ENCODE measurements around the gene PPP1R12C. TPM values are rescaled to one million over a fixed set of nuclear protein-coding genes. Genes with fewer than 3 reads are reported as not detected.
A peak's percentile ranks its signal among the peaks of the same experiment; 100 is the strongest.

Gene PPP1R12C
- total RNA-seq, 4 donors from 2014 or later = 113 to 270 (median 180) TPM

- Histone ChIP-seq H3K36me3 (no peaks in the 10 kb centered on the region), H3K27ac (no peak overlapping the region), H3K4me1 (peaks cover 0 to 32% (median 0%) of the 10 kb centered on the region in 4 donors), H3K4me3 (no peak overlapping the region), H3K9me3 (no peaks in the 10 kb centered on the region), H3K27me3 (peaks cover 0 to 99% of the 10 kb centered on the region in 2 donors)
- DNase-seq (ENCODE audit: low spot score in 2 of 2) = no peak
- TF ChIP-seq EP300 (IDR thresholded peaks at IDR 0.05) = no peak
- TF ChIP-seq POLR2A (IDR thresholded peaks at IDR 0.05) = no peak
- no peak for TF ChIP-seq CTCF (IDR thresholded peaks at IDR 0.05)
- WGBS, 2 donors = 17 to 22% methylated on average over 15 to 18 of the region's 32 CpGs
Observed at GRCh38 chr19:55160986-55161365, 43.5 kb upstream of the PPP1R12C start.

- Histone ChIP-seq H3K4me1 (peaks cover 0 to 33% (median 0%) of the 10 kb centered on the region in 4 donors), H3K27me3 (peaks cover 0 to 99% of the 10 kb centered on the region in 2 donors), H3K27ac (no peak overlapping the region), H3K9me3 (no peaks in the 10 kb centered on the region), H3K4me3 (no peak overlapping the region), H3K36me3 (no peaks in the 10 kb centered on the region)
- TF ChIP-seq POLR2A (IDR thresholded peaks at IDR 0.05) (no peak), EP300 (IDR thresholded peaks at IDR 0.05) (no peak), CTCF (IDR thresholded peaks at IDR 0.05) (peak; percentile 58 to 62 (median 59))
- DNase-seq (ENCODE audit: low spot score in 2 of 2) = peak; percentile 45 to 68
- WGBS, 2 donors = 3 to 7% methylated on average over 24 to 33 of the region's 33 CpGs
Observed at GRCh38 chr19:55160128-55160985, 42.9 kb upstream of the PPP1R12C start.

GRCh38 chr19:55158848-55159749 is 41.7 kb upstream of the PPP1R12C start:
- Histone ChIP-seq H3K9me3 (no peaks in the 10 kb centered on the region), H3K4me1 (peaks cover 0 to 33% (median 0%) of the 10 kb centered on the region in 4 donors), H3K27me3 (peaks cover 0 to 100% of the 10 kb centered on the region in 2 donors)

GRCh38 chr19:55158423-55158822 is 41.0 kb upstream of the PPP1R12C start:
- Histone ChIP-seq H3K27me3 (peaks cover 0 to 100% of the 10 kb centered on the region in 2 donors), H3K27ac (no peak overlapping the region), H3K4me1 (peaks cover 0 to 33% (median 0%) of the 10 kb centered on the region in 4 donors), H3K9me3 (no peaks in the 10 kb centered on the region), H3K4me3 (no peak overlapping the region), H3K36me3 (no peaks in the 10 kb centered on the region)
- 53 to 56% methylated on average over 4 of the region's 4 CpGs for WGBS, 2 donors
- no peak for DNase-seq (ENCODE audit: low spot score in 2 of 2)
- TF ChIP-seq EP300 (IDR thresholded peaks at IDR 0.05) (no peak), POLR2A (IDR thresholded peaks at IDR 0.05) (no peak), CTCF (IDR thresholded peaks at IDR 0.05) (no peak)

More at GRCh38 chr19:55158848-55159749, 41.7 kb upstream of the PPP1R12C start:
- Histone ChIP-seq H3K36me3 (no peaks in the 10 kb centered on the region), H3K27ac (no peak overlapping the region), H3K4me3 (no peak overlapping the region)
- WGBS, 2 donors = 54 to 60% methylated on average over 9 to 17 of the region's 18 CpGs
- no peak for TF ChIP-seq POLR2A (IDR thresholded peaks at IDR 0.05)
- TF ChIP-seq EP300 (IDR thresholded peaks at IDR 0.05) = no peak
- DNase-seq (ENCODE audit: low spot score in 2 of 2) = no peak

- 41 to 61% methylated on average over 17 to 23 of the region's 39 CpGs for WGBS, 2 donors
- no peak within 1 kb of the TSS for H3K4me3 ChIP-seq
- H3K9me3 ChIP-seq = peaks cover 0 to under 1% (median 0%) of the 10 kb centered on the region in 4 donors
- H3K36me3 ChIP-seq = no peaks in the 10 kb centered on the region
- no peak within 1 kb of the TSS for H3K27ac ChIP-seq
- TF ChIP-seq CTCF (IDR thresholded peaks at IDR 0.05) = no peak
- no peak for TF ChIP-seq POLR2A (IDR thresholded peaks at IDR 0.05)
- no peak for TF ChIP-seq EP300 (IDR thresholded peaks at IDR 0.05)
- peaks cover 0 to 33% (median 0%) of the 10 kb centered on the region in 4 donors for H3K4me1 ChIP-seq
- no peak for DNase-seq (ENCODE audit: low spot score in 2 of 2)
- H3K27me3 ChIP-seq = peaks cover 0 to 97% of the 10 kb centered on the region in 2 donors
Observed at GRCh38 chr19:55157064-55157908, 39.8 kb upstream of the PPP1R12C start, which contains the start of gene TNNI3. TSS of gene TNNI3 (minus strand) at chr19:55157732. CDS start at chr19:55157589, 143 bp downstream.

Measured in tibial nerve (tissue), 4 donors.